Stimulated activated CD8-positive, alpha-beta memory T cell treated with anti-CD3 and anti-CD28 coated beads, Interleukin-15, amount 100 ng/mL, for 1 hour (primary cell): ENCODE results near the gene SLC7A14.

ENCODE experiments used
- DNase-seq: peaks from one replicate; pipeline ENCODE4 v3.0.0-alpha.2; 2020; ENCODE audit warnings: low read depth

Gene SLC7A14

GRCh38 chr3:170497207-170498095 lies 88.4 kb downstream of the SLC7A14 start:
- no peak for DNase-seq

GRCh38 chr3:170496868-170497140 lies 89.1 kb downstream of the SLC7A14 start:
- no peak for DNase-seq

- no peak for DNase-seq
Measured at GRCh38 chr3:170496026-170496867, 89.6 kb downstream of the SLC7A14 start.

- no peak for DNase-seq
Measured at GRCh38 chr3:170494766-170495165, 91.1 kb downstream of the SLC7A14 start.

- DNase-seq: no peak
Measured at GRCh38 chr3:170493712-170494182, 92.1 kb downstream of the SLC7A14 start.

- no peak for DNase-seq
Measured at GRCh38 chr3:170491901-170492300, 94.0 kb downstream of the SLC7A14 start.

- DNase-seq: no peak
Measured at GRCh38 chr3:170490828-170491560, 94.9 kb downstream of the SLC7A14 start.

- no peak for DNase-seq
Measured at GRCh38 chr3:170488802-170489201, 97.1 kb downstream of the SLC7A14 start.

- no peak for DNase-seq
Measured at GRCh38 chr3:170487031-170487430, 98.8 kb downstream of the SLC7A14 start.

- DNase-seq: no peak
Measured at GRCh38 chr3:170486398-170486797, 99.5 kb downstream of the SLC7A14 start.

GRCh38 chr3:170485696-170486095 lies 100.2 kb downstream of the SLC7A14 start:
- DNase-seq: no peak

- no peak for DNase-seq
Measured at GRCh38 chr3:170485294-170485693, 100.6 kb downstream of the SLC7A14 start.

- no peak for DNase-seq
Measured at GRCh38 chr3:170484869-170485268, 101.0 kb downstream of the SLC7A14 start.

- no peak for DNase-seq
Measured at GRCh38 chr3:170483485-170484262, 102.2 kb downstream of the SLC7A14 start.

GRCh38 chr3:170482199-170482598 lies 103.7 kb downstream of the SLC7A14 start:
- DNase-seq: no peak

GRCh38 chr3:170480111-170480510 lies 105.8 kb downstream of the SLC7A14 start:
- DNase-seq: no peak

- DNase-seq: no peak
Measured at GRCh38 chr3:170477395-170477794, 108.5 kb downstream of the SLC7A14 start.

- no peak for DNase-seq
Measured at GRCh38 chr3:170476291-170476690, 109.6 kb downstream of the SLC7A14 start.

- no peak for DNase-seq
Measured at GRCh38 chr3:170475092-170475685, 110.7 kb downstream of the SLC7A14 start.

- DNase-seq: no peak
Measured at GRCh38 chr3:170473358-170473757, 112.5 kb downstream of the SLC7A14 start.

GRCh38 chr3:170471149-170471548 lies 114.7 kb downstream of the SLC7A14 start:
- DNase-seq: no peak
